ENCODE measurements around the gene FKBP5.

- TF ChIP-seq CTCF (conservative IDR thresholded peaks at IDR 0.05; ENCODE audit: low read depth, low read length) (no peak), EZH2phosphoT487 (IDR thresholded peaks at IDR 0.05; ENCODE audit: borderline replicate concordance, low read length) (no peak), EZH2 (IDR thresholded peaks at IDR 0.05; ENCODE audit: low read length, unreplicated experiment) (no peak)
These were observed 131.5 kb downstream of the FKBP5 start for GRCh38 chr6:35557239-35557638.

Measured in PC-3 (cell line).